ENCODE measurements around the gene SNRPD1.
"Not testable (repeated sequence)": the region's sequence is repeated elsewhere in the genome, so short reads cannot be mapped to it uniquely, and the experiment has no call there.

Gene SNRPD1

GRCh38 chr18:21638822-21639221, 26.7 kb downstream of the SNRPD1 start:
- DNase-seq = no peak

- not testable (repeated sequence) for DNase-seq
Measured at GRCh38 chr18:21640375-21640774, 28.3 kb downstream of the SNRPD1 start.

- DNase-seq = no peak
Measured at GRCh38 chr18:21650311-21650710, 38.2 kb downstream of the SNRPD1 start.

DNA sequence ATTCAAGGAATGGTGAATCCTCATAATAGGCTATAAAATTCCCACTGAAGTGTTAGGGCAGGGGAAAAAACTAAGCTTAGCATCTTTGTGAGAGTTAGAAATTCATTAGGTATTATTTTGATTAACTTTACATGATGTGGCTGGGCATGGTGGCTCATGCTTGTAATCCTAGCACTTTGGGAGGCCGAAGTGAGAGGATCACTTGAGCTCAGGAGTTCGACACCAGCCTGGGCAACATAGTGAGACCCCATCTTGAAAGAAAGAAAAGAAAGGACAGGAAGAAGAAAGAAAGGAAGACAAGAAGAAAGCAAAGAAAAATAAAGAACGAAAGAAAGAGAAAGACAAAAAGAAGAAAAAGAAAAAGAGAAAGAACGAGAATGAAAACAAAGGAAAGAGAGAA, 40.0 kb downstream of the SNRPD1 start:
- DNase-seq = no peak

DNA sequence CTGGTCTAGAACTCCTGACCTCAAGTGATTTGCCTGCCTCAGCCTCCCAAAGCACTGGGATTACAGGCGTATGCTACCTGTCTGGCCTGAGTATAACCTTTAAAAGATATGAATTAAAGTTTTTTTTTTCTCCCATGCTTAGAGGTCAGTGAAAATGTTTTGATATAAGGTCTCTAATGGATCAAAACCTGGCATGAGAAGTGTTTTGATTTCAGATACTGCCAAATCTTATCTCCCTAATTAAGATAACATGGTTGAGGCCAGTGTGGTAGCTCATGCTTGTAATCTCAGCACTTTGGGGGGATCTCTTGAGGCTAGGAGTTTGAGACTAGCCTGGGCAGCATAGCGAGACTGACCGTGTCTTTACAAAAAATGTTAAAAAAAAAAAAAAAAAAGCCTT, 41.2 kb downstream of the SNRPD1 start:
- DNase-seq = no peak

DNA sequence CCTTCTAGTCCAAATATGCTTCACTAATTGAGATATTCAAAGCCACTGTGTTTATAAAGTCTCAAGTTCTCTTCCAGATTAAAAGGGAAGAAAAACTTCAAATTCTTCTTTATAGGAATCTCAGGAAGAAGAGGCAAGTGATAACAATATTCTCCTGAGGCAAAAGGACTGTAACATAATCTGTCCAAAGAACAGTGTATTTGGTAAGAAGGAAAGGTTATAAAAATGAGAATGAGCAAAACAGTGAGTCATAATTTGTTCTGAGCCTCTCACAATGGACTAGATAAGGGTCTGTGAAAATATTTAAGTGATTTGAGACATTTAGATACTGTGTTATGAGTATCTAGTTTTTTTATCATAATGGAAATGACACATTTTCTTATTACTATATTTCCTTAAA, 44.3 kb downstream of the SNRPD1 start:
- no peak for DNase-seq

GRCh38 chr18:21660078-21660477, 48.0 kb downstream of the SNRPD1 start:
- no peak for DNase-seq

- DNase-seq = no peak
Measured at GRCh38 chr18:21662581-21662980, 50.5 kb downstream of the SNRPD1 start.

DNA sequence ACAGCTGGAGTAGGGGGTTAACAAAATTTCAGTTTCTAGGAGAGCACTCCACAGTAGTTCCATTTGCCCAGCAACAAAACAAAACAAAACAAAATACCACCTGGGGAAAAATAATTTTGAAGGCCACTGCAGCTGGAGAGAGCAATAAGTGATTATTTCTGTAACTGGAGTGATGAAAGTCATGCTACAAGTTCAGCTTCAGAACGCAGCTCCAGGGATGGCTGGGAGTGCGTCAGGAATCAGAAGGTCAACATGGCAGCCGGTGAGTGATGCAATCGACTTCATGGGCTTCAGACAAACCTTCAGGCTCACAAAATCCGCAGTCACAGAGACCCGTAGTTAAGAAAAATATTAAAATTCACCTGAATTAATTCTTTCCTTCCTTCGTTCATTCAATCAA, 51.5 kb downstream of the SNRPD1 start:
- DNase-seq = no peak

DNA sequence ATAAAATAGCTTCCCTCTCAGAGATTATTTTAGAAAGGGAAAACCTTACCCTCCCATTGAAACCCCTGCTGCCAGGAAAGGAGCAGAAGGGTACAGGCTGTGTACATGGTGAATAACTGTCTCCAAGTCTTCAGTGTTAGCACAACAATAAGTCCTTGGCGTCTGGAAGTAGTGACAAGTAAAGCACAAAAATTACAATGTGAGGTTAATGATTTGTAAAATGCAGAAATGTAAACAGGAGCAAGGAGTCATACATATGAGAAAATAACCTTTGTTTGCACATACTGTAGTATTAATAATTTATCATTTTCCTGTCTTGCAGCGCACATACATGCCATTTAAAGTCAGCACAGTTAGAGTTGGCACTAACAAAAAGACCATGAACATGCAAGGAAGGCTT, 52.0 kb downstream of the SNRPD1 start:
- no peak for DNase-seq

- DNase-seq = no peak
Measured at GRCh38 chr18:21669736-21670285, 57.7 kb downstream of the SNRPD1 start.

DNA sequence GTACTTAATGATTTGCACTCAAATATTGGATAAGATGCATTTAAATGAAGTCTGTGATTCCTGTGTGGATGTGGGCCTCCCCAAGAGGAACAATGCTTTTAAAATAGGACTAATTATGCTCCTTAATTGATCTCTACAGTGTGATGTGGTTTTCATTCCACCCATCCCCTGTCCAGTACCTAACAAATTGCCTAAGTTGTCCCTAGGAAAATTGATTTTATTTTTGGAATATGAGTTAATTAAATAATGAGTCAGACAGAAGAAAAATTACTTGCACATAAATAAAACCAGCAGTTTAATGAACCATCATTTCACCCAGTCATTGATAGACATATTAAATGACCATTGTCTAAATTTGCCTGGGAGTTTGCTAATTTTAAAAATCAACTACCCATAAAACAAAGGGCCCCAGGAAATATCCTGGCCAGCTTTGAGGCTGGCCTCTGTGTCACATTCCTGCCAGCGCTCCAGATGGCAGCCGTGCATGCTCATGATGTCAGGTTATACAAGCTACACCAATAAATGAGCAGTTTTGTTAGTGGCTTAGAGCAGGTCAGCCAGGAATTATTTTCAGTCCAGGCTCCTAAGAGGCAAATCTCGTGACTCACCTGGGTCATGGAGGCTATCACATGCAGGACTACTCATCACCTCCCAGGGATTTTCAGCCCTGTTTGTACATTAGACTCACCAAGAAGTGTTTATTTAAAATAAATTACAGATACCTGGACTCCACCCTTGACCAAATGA, 60.6 kb downstream of the SNRPD1 start:
- DNase-seq = no peak

DNA sequence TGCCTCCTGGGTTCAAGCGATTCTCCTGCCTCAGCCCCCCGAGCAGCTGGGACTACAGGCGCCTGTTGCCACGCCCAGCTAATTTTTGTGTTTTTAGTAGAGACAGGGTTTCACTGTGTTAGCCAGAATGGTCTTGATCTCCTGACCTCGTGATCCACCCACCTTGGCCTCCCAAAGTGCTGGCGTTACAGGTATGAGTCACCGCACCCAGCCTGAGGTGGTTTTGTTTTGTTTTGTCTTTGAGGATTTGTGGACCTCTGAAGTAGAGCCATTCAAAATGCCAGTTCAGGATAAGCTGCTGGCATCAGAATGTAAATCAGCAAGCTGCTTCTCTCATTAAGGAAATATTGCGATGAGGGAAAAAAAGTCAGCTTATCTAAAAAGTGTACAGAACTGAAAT, 63.2 kb downstream of the SNRPD1 start:
- DNase-seq = not testable (repeated sequence)

GRCh38 chr18:21678859-21679258, 66.7 kb downstream of the SNRPD1 start:
- no peak for DNase-seq

GRCh38 chr18:21680161-21680560, 68.0 kb downstream of the SNRPD1 start:
- DNase-seq = no peak

DNA sequence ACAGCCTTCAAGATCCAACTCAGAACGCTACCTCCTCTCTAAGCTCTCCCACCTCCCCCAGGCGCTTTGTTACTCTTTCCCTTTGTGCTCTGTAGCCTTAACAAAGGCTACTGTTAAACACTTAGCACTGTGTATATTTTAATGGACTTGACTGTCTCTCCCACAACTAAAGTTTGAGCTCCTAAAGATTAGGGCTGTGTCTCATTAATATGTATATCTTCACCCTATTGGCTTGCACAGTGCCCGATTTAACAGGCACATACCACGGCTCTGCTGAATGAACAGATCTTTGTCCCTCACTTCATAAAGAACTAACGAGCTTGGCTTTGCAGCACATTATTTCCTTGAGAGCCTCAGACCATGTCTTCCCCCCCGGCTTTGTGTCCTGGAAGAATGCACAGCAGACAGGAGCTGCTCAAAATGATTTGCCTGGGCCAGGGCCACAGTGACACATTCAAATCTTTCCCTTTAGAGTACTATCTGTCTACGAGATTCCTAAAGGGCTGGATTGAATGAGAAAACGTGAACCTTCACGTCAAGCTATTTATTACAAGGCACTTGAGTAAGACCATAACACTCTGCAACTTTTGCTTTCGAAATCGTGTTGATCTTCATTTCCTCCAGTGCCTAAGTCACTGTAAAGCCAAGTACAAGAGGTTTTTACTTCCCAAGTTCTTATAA, 70.4 kb downstream of the SNRPD1 start:
- peak in 1 of 2 donors; percentile 61 for DNase-seq

All from CD4-positive, alpha-beta T cell treated with Interleukin-4 for 1 hour (primary cell).